GM23338 (cell line): ENCODE data around the gene KRTAP3-2. TPM values are rescaled to one million over a fixed set of nuclear protein-coding genes. Genes with fewer than 3 reads are reported as not detected.

Experiments used
- ATAC-seq: fragments of 200-7000 bp; cut with Tn5 transposase; 3 replicates; pipeline ENCODE4 v1.9.1; 2020
- DNase-seq: peaks from one replicate; pipeline ENCODE4 v3.0.0-alpha.2; 2015; ENCODE audit warnings: low spot score
- H2AFZ ChIP-seq: fragments of 200-600 bp; sonication (generic); 2 replicates; pipeline ENCODE4 v1.8.0; 2016; ENCODE audit warnings: antibody characterized with exemption, mild to moderate bottlenecking, moderate library complexity
- H3F3A ChIP-seq: fragments of 200-600 bp; sonication (generic); replicated peaks from 2 replicates; pipeline ENCODE4 v1.8.0; 2017; ENCODE audit warnings: antibody characterized with exemption, mixed run types, low read depth
- H3K27ac ChIP-seq: fragments of 200-600 bp; sonication (generic); 2 replicates; pipeline ENCODE4 v1.6.1; 2016; ENCODE audit warnings: low read depth
- H3K27me3 ChIP-seq: fragments of 200-600 bp; sonication (generic); 2 replicates; pipeline ENCODE4 v1.8.0; 2016; ENCODE audit warnings: mild to moderate bottlenecking, mixed run types, moderate library complexity; ENCODE audit not compliant: insufficient read depth
- H3K36me3 ChIP-seq: fragments of 200-600 bp; sonication (generic); 2 replicates; pipeline ENCODE4 v1.8.0; 2016; ENCODE audit warnings: mild to moderate bottlenecking; ENCODE audit not compliant: insufficient read depth
- H3K4me1 ChIP-seq: fragments of 200-600 bp; sonication (generic); 2 replicates; pipeline ENCODE4 v1.8.0; 2016; ENCODE audit warnings: mild to moderate bottlenecking, moderate library complexity; ENCODE audit not compliant: insufficient read depth
- H3K4me2 ChIP-seq: fragments of 200-600 bp; sonication (generic); 2 replicates; pipeline ENCODE4 v1.7.1; 2017; ENCODE audit warnings: mixed run types
- H3K4me3 ChIP-seq: fragments of 200-600 bp; sonication (generic); 2 replicates; pipeline ENCODE4 v1.6.1; 2016; ENCODE audit warnings: mixed run types
- H3K79me2 ChIP-seq: fragments of 200-600 bp; sonication (generic); replicated peaks from 2 replicates; pipeline ENCODE4 v1.8.0; 2017; ENCODE audit warnings: mild to moderate bottlenecking; ENCODE audit not compliant: insufficient read depth
- H3K9me2 ChIP-seq: fragments of 200-600 bp; sonication (generic); 2 replicates; pipeline ENCODE4 v1.8.0; 2017; ENCODE audit not compliant: insufficient read depth
- H4K20me1 ChIP-seq: fragments of 200-600 bp; sonication (generic); replicated peaks from 2 replicates; pipeline ENCODE4 v1.8.0; 2017; ENCODE audit warnings: mild to moderate bottlenecking; ENCODE audit not compliant: insufficient read depth
- H3K27ac Mint-ChIP-seq: 2 replicates; pipeline ENCODE4 v1.8.0; 2020; ENCODE audit warnings: inconsistent platforms, mild to moderate bottlenecking, moderate library complexity, mixed read lengths
- H3K27me3 Mint-ChIP-seq: 3 replicates; pipeline ENCODE4 v1.8.0; 2022; ENCODE audit warnings: low read depth, mild to moderate bottlenecking, moderate library complexity, mixed read lengths, inconsistent platforms; ENCODE audit not compliant: insufficient read depth, poor library complexity
- H3K36me3 Mint-ChIP-seq: 3 replicates; pipeline ENCODE4 v1.8.0; 2021; ENCODE audit warnings: low read depth, mild to moderate bottlenecking, inconsistent platforms, moderate library complexity, mixed read lengths
- H3K4me1 Mint-ChIP-seq: 3 replicates; pipeline ENCODE4 v1.8.0; 2020; ENCODE audit warnings: mild to moderate bottlenecking, inconsistent platforms, mixed read lengths
- H3K4me3 Mint-ChIP-seq: 3 replicates; pipeline ENCODE4 v1.8.0; 2021; ENCODE audit warnings: moderate library complexity, mild to moderate bottlenecking, inconsistent platforms, mixed read lengths
- H3K9me3 Mint-ChIP-seq: 3 replicates; pipeline ENCODE4 v1.8.0; 2020; ENCODE audit warnings: moderate library complexity, mild to moderate bottlenecking, inconsistent platforms, mixed read lengths
- CREB1 ChIP-seq: fragments of 250-450 bp; sonication (Bioruptor Pico); IDR thresholded peaks from 2 replicates; pipeline ENCODE4 v1.5.0; 2020; ENCODE audit warnings: low read depth, mild to moderate bottlenecking, moderate library complexity
- CTCF ChIP-seq, 2 experiments: fragments of 200-600 bp in 1 of 2; sonication (generic) in 1 of 2; conservative IDR thresholded peaks; 2 replicates each; pipeline versions ENCODE4 v1.5.1 to v1.6.1; 2016 to 2017; ENCODE audit warnings: antibody characterized with exemption in 2 of 2, low read depth in 2 of 2, mild to moderate bottlenecking in 2 of 2, moderate library complexity in 1 of 2
- EZH2phosphoT487 ChIP-seq: fragments of 200-600 bp; sonication (generic); IDR thresholded peaks from one replicate; pipeline ENCODE4 v1.8.1; 2018; ENCODE audit warnings: antibody characterized with exemption; ENCODE audit not compliant: unreplicated experiment
- NANOG ChIP-seq: IDR thresholded peaks from 2 replicates; pipeline ENCODE4 v1.6.1; 2016; ENCODE audit warnings: antibody characterized with exemption, borderline replicate concordance
- POLR2AphosphoS5 ChIP-seq: IDR thresholded peaks from 2 replicates; pipeline ENCODE4 v1.6.1; 2016; ENCODE audit warnings: antibody characterized with exemption, low read depth
- ZNF114 ChIP-seq: fragments of 250-450 bp; sonication (Bioruptor Pico); IDR thresholded peaks from 2 replicates; pipeline ENCODE4 v1.5.0; 2020; ENCODE audit warnings: mild to moderate bottlenecking, moderate library complexity
- polyA plus RNA-seq: library from polyadenylated mRNA; unstranded; fragments of >200 nt; fragmentation: Nextera tagmentation; extraction: Ambion mirVana; gene quantifications from 2 replicates; pipeline ENCODE4 v1.2.1, GENCODE V29; 2016
- total RNA-seq: library from RNA; depleted of rRNA; stranded (reverse); fragments of >200 nt; shearing (Covaris generic); gene quantifications from 2 replicates; pipeline ENCODE4 v1.2.3, GENCODE V29; 2014

Gene KRTAP3-2
- total and polyA plus RNA-seq, 2 experiments from 2014 or later, result not detected

GRCh38 chr17:40967582-40967981 lies 32.1 kb downstream of the KRTAP3-2 start:
- H3K36me3 Mint-ChIP-seq, result no peaks in the 10 kb centered on the region
- TF ChIP-seq EZH2phosphoT487, result no peak
- no peak for TF ChIP-seq NANOG
- no peak for TF ChIP-seq CTCF (conservative IDR thresholded peaks at IDR 0.05; ENCODE audit: low read depth in 2 of 2)
- no peak for TF ChIP-seq CREB1 (CRISPR knock-in tag)
- Histone ChIP-seq H4K20me1 (no peaks in the 10 kb centered on the region), H3K79me2 (no peaks in the 10 kb centered on the region), H3K4me1 (no peaks in the 10 kb centered on the region), H3K36me3 (no peaks in the 10 kb centered on the region), H3F3A (no peaks in the 10 kb centered on the region), H3K4me2 (no peak overlapping the region), H2AFZ (no peak overlapping the region), H3K27ac (no peak overlapping the region), H3K4me3 (no peak overlapping the region), H3K27me3 (no peaks in the 10 kb centered on the region), H3K9me2 (no peaks in the 10 kb centered on the region)
- H3K27me3 Mint-ChIP-seq, result peaks cover 3% of the 10 kb centered on the region
- no peak overlapping the region for H3K27ac Mint-ChIP-seq
- H3K9me3 Mint-ChIP-seq, result peaks cover 4% of the 10 kb centered on the region; the same call in 2 of the 3 replicates
- H3K4me1 Mint-ChIP-seq, result no peaks in the 10 kb centered on the region
- no peak overlapping the region for H3K4me3 Mint-ChIP-seq
- no peak for ATAC-seq
- no peak for DNase-seq

- Histone ChIP-seq H3K4me3 (no peak within 1 kb of the TSS), H3K4me2 (no peak within 1 kb of the TSS), H3K27me3 (no peaks in the 10 kb centered on the region), H3K27ac (no peak within 1 kb of the TSS), H3K79me2 (no peaks in the 10 kb centered on the region), H3K9me2 (no peaks in the 10 kb centered on the region), H4K20me1 (no peaks in the 10 kb centered on the region), H3K4me1 (no peaks in the 10 kb centered on the region), H3K36me3 (no peaks in the 10 kb centered on the region), H2AFZ (no peak within 1 kb of the TSS), H3F3A (no peaks in the 10 kb centered on the region)
- Mint-ChIP-seq H3K27me3 (peaks cover 3% of the 10 kb centered on the region), H3K4me3 (no peak within 1 kb of the TSS), H3K9me3 (peaks cover 4% of the 10 kb centered on the region; the same call in 2 of the 3 replicates), H3K4me1 (no peaks in the 10 kb centered on the region), H3K27ac (no peak within 1 kb of the TSS), H3K36me3 (no peaks in the 10 kb centered on the region)
- DNase-seq (no peak), ATAC-seq (no peak)
- no peak for TF ChIP-seq POLR2AphosphoS5
- no peak for TF ChIP-seq NANOG
These were observed 32.9 kb downstream of the KRTAP3-2 start, which contains the start of gene KRT39 for GRCh38 chr17:40966848-40967247. KRT39 (minus strand) TSS chr17:40966948; CDS start chr17:40966856, 92 bp downstream.

GRCh38 chr17:40963838-40964237 lies 35.9 kb downstream of the KRTAP3-2 start:
- H2AFZ ChIP-seq, result no peak overlapping the region
- H3K27ac ChIP-seq, result no peak overlapping the region
- H3K4me1 ChIP-seq, result peaks cover 11% of the 10 kb centered on the region; the same call in 1 of the 2 replicates
- no peaks in the 10 kb centered on the region for H3K36me3 Mint-ChIP-seq
- H3K9me2 ChIP-seq, result 0 out of 2 replicates have a peak, but pooled peaks cover 3% of the 10 kb centered on the region
- H3K27ac Mint-ChIP-seq, result no peak overlapping the region
- no peaks in the 10 kb centered on the region for H3F3A ChIP-seq
- no peak overlapping the region for H3K4me2 ChIP-seq
- H3K4me1 Mint-ChIP-seq, result peaks cover 8% of the 10 kb centered on the region
- no peaks in the 10 kb centered on the region for H4K20me1 ChIP-seq
- no peaks in the 10 kb centered on the region for H3K27me3 ChIP-seq
- H3K79me2 ChIP-seq, result no peaks in the 10 kb centered on the region
- DNase-seq (peak; percentile 55), ATAC-seq (peak; percentile 36)
- H3K4me3 ChIP-seq, result no peak overlapping the region
- TF ChIP-seq CTCF (conservative IDR thresholded peaks at IDR 0.05; ENCODE audit: low read depth in 2 of 2), result peak; percentile 58 to 82
- no peak for TF ChIP-seq ZNF114 (CRISPR knock-in tag)
- H3K4me3 Mint-ChIP-seq, result no peak overlapping the region
- H3K9me3 Mint-ChIP-seq, result no peaks in the 10 kb centered on the region; the same call in 2 of the 3 replicates
- H3K27me3 Mint-ChIP-seq, result peaks cover 3% of the 10 kb centered on the region
- H3K36me3 ChIP-seq, result no peaks in the 10 kb centered on the region
